GM19467 (cell line): Measurements from ENCODE around the gene MADD.

ENCODE experiments used
- ATAC-seq: cut with Tn5 transposase; IDR thresholded peaks from one replicate; pipeline ENCODE4 v1.9.1; 2021; ENCODE audit warnings: mild to moderate bottlenecking, moderate library complexity; ENCODE audit not compliant: unreplicated experiment

Gene MADD

GRCh38 chr11:47337229-47337924, 67.4 kb downstream of the MADD start:
- ATAC-seq: no peak

DNA sequence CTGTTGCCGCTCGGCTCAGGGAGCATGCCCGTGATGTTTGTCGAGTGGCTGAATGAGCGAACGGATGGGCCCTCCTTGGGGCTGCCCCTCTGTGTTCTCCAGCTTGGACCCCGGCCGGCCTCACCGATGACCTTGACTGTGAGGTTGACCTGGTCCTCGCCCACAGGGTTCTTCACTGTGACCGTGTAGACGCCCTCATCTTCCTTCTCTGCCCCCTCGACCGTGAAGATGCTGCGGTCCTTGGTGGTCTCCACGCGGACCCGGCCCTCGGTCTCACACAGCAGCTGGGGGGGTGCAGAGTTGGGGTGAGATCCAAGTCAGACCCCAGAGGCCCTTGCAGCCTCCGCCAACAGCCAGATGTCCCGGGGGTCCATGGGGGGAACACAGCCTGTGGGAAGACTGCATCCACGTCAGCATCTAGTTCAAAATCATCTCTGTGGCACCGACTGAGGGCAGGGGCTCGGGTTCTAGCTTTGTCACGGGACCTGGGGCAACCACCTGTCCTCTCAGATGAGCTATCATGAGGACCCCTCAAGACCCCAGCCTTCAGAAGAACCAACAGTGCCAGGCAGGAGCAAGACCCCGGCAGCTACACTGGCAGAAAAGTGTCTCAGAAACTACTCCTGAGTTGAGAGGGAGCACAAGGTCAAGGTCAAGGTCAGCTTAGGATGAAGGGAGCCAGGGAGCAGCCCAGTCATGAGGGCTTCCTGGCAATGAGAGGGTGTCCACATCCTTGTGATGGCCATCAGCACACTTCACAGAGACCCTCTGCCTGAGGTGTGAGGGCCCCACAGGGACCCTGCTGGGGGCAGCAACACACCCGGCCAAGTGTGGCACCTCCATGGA, 68.7 kb downstream of the MADD start:
- ATAC-seq: no peak

DNA sequence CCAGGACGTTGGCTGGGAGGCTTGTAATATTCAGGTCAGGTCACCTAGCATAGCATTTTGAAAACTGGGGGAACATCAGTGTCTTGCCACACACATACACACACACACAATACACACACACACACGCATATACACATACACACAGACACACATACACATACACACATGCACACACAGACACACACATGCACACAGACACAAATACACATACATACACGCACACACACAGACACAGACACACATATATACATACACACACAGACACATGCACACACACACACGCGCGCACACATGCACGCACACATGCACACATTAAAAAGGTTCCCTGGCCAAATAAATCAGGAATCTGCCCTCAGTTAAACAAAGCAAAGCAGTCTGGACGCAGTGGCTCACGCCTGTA, 70.1 kb downstream of the MADD start:
- no peak for ATAC-seq

GRCh38 chr11:47340980-47341775, 71.2 kb downstream of the MADD start:
- ATAC-seq: no peak

DNA sequence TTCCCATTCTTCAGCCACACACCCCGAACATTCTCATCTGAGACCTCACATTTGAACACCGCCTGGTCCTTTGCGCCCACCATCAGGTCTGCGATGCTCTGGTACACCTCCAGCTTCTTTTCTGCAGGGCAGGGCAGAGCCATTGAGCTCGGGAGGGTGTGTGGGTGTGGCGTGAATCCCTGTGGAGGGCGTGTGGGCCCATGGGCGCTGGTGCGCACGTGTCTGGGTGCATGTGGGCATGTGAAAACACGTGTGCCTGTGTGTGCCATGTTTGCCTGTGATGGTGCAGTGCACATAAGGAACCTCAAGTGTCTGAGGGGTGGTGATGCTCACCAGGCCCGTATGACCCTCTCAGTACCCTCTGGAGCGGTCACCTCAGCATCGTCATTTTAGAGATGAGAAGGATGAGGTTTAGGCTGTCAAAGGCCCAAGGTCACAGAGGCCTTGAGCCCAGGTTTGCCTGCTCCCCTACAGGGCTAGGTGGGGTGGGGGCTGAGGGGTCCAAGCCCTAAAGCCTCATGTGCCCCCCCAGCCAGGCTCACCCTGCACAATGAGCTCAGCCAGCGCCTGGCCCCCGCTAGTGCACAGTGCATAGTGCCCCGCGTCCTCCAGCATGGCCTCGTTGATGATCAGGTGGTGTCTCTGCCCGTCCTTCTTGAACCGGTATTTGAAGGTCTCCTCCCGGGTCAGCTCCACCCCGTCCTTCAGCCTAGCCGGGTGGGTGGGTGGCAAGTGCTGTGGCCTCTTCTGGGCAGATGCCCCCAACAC, 72.3 kb downstream of the MADD start:
- no peak for ATAC-seq

GRCh38 chr11:47342854-47343253, 72.9 kb downstream of the MADD start:
- ATAC-seq: no peak

DNA sequence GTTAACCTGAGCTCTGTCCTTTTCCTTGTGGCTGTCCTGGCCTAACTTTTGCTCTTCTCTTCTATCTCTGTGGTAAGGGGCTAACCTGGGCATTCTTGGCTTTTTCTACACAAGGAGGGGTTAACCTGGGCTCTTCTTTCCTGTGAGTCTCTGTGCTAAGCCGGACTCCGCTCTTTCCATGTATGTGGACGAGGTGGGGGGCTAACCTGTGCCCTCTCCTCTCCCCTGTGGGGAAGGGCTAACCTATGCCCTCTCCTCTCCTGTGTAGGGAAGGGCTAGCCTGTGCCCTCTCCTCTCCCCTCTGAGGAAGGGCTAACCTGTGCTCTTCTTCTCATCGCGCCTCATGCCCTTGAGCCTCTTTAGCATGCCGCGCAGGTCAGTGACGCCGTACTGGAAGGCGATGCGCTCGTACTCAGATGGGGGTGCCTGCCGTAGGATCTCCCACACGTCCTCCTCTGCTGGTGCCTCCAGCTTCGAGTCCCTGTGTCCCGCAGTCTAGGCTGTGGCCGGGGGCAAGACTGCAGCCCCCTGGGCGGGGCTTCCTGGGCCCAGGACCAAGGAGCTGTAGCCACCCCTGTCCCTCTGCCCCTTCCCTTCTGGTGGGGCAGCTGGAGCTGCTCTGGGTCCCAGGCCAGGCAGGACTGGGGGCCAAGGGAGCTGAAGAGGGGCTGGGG, 76.1 kb downstream of the MADD start:
- no peak for ATAC-seq

DNA sequence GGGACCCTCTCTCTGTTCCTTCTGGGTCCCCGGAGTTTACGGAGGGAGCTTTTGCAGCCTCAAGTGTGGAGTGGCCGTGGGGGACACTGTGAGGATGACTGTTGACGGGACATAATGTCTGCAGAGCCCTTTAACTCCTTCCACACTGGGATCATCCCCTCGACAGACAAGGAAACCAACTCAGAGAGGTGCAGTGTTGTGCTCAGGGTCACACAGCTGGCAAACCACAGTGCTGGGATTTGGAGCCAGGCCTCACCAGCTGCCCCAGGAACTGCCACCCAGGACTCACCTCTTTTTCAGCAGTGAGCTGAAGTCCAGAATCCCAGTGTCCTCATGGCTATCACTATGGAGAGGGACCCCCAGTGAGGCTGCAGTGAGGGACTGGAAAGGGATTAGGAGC, 77.2 kb downstream of the MADD start:
- no peak for ATAC-seq

DNA sequence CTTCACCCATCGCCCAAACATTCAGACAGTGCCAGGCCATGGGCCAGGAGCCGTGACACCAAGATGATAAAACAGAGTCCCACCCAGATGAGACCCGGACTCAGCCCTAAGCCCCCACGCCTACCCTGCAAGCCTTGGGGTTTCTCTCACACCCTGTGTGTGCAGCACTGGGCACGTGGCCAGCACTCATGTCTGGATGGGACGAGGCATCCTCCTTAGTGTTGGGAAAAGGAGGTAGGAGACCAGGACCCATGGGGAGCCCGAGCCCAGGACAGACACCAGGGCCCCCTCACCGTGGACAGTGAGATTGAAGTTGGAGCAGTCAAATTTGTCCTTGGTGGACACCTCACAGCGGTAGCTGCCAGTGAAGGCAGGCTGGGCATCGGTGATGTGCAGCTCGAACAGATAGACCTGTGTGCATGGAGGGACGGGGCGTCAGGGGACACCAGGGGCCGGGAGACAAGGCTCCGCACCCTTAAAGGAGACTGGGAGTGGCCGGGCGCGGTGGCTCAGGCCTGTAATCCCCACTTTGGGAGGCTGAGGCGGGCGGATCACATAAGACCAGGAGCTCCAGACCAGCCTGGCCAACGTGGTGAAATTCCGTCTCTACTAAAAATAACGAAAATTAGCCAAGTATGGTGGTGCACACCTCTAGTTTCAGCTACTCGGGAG, 78.3 kb downstream of the MADD start:
- ATAC-seq: no peak

DNA sequence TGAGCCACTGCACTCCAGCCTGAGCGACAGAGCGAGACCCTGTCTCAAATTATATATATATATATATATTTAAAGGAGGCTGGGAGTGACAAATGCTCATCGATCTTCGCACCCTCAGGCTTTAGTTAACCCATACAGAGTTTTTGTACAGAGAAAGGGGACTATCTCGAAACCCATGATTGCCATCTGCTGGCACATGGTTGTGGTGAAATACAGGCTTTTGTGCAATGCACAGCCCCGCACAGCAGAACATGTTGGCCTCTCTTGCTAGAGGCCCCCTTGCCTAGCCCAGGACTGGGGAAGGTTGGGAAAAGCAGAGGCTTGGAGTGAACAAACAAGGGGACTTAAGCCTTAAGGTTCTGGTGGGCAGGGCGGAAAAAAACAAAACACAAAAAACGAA, 78.9 kb downstream of the MADD start:
- no peak for ATAC-seq

GRCh38 chr11:47349521-47350095, 79.7 kb downstream of the MADD start:
- ATAC-seq: no peak

DNA sequence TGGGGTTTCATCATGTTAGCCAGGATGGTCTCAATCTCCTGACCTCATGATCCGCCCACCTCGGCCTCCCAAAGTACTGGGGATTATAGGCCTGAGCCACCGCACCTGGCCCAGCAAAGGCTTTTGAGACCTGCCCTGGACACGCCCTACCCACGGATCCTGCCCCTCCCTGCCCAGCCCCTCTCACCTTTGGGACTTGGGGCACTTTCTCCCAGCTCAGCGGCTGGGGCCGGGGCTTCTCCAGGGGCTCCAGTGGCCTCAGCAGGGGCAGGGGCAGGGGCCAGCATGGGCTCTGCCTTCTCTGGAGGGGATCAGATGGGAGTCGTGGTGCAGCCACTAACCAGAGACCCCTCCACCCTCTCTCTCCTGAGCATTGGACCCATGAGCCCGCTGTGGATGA, 80.4 kb downstream of the MADD start:
- ATAC-seq: no peak

GRCh38 chr11:47351156-47352126, 81.5 kb downstream of the MADD start:
- ATAC-seq: no peak

DNA sequence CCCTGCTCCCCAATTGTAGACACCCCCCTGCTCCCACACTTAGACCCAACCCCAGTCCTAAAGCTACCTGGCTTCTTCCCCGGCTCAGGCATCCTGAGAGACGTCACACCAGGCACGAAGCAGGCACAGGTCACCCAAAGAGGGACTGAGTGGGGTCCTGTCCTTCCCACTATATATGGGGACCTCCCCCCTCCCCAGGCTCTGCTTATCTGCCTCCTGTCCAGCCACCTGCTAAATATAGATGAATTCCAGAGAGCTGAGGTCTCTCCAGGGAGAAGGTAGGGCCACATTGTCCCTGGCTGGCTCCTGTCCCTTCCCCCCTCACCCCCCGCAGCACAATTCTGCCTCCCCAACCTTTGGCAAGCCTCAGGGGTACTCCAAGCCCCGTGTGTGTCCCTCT, 82.6 kb downstream of the MADD start, which contains the start of gene MYBPC3:
MYBPC3 (minus strand) TSS at position 147 of the 400 bp plus-strand sequence; CDS start at position 92, 55 bp downstream.
- ATAC-seq: no peak

GRCh38 chr11:47353978-47354774, 84.2 kb downstream of the MADD start:
- ATAC-seq: no peak

DNA sequence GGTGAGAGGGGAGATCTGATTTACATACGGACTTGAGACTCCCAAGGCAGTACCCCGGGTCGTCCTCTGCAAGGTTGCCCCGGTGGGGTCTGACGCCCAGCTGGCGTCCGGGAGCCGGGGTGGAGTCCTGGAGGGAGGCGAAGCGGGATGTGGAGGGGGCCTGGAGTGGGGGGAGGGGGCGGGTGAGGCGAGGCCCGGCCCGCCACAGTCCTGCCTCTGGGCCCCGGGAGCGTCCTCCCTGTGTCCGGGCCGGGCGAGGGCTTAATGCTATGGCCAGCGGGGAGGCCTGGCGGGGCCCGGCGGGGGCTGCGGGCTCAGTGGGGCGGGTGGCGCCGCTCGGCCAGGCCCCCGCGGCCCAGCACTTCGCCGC, 85.0 kb downstream of the MADD start:
- no peak for ATAC-seq
